AG09319 (cell line): Measurements from ENCODE around the gene EMX1.

ENCODE experiments used
- DNase-seq: peaks from one replicate; pipeline ENCODE4 v3.0.0-alpha.2; 2010; ENCODE audit warnings: low read depth; ENCODE audit errors: extremely low read depth
- CTCF ChIP-seq: IDR thresholded peaks from 2 replicates; pipeline ENCODE4 v1.5.1; 2011; ENCODE audit warnings: low read depth, mild to moderate bottlenecking, inconsistent platforms, low read length, moderate library complexity

Gene EMX1

GRCh38 chr2:72915320-72915906 is 1.9 kb upstream of the EMX1 start:
- DNase-seq = no peak
- TF ChIP-seq CTCF = no peak

- no peak for TF ChIP-seq CTCF
Measured at GRCh38 chr2:72915907-72916742, 1.2 kb upstream of the EMX1 start.

GRCh38 chr2:72916743-72917137 is 579 bp upstream of the EMX1 start:
- TF ChIP-seq CTCF = no peak
- no peak for DNase-seq

More at GRCh38 chr2:72915907-72916742, 1.2 kb upstream of the EMX1 start:
- no peak for DNase-seq

- TF ChIP-seq CTCF = no peak
- DNase-seq = no peak
Measured at GRCh38 chr2:72917877-72918553, 696 bp downstream of the EMX1 start.

GRCh38 chr2:72919414-72920317 is 2.3 kb downstream of the EMX1 start:
- no peak for DNase-seq
- no peak for TF ChIP-seq CTCF

- no peak for TF ChIP-seq CTCF
- no peak for DNase-seq
Measured at GRCh38 chr2:72920318-72921087, 3.2 kb downstream of the EMX1 start.
